HG02678 (cell line): ENCODE measurements around the gene KRTAP10-2.
"Not testable (repeated sequence)": the region's sequence is repeated elsewhere in the genome, so short reads cannot be mapped to it uniquely, and the experiment has no call there.

Source experiments
- ATAC-seq: cut with Tn5 transposase; IDR thresholded peaks from one replicate; pipeline ENCODE4 v1.9.1; 2021; ENCODE audit warnings: mild to moderate bottlenecking, moderate library complexity; ENCODE audit not compliant: unreplicated experiment

The KRTAP10-2 gene

GRCh38 chr21:44583089-44583799 lies 31.9 kb upstream of the KRTAP10-2 start:
- ATAC-seq, result no peak

- no peak for ATAC-seq
These were observed 30.8 kb upstream of the KRTAP10-2 start for GRCh38 chr21:44582055-44582454.

GRCh38 chr21:44581158-44581557 lies 29.9 kb upstream of the KRTAP10-2 start:
- ATAC-seq, result no peak

GRCh38 chr21:44580231-44580821 lies 29.0 kb upstream of the KRTAP10-2 start, which contains the start of gene KRTAP10-5:
Gene KRTAP10-5, minus strand, starts transcription at chr21:44580604. Its CDS starts 26 bp downstream, at chr21:44580578.
- ATAC-seq, result not testable (repeated sequence)

GRCh38 chr21:44579833-44580144 lies 28.5 kb upstream of the KRTAP10-2 start:
- ATAC-seq, result no peak

- no peak for ATAC-seq
These were observed 27.9 kb upstream of the KRTAP10-2 start for GRCh38 chr21:44579056-44579832.

GRCh38 chr21:44578371-44579055 lies 27.2 kb upstream of the KRTAP10-2 start:
- no peak for ATAC-seq

- ATAC-seq, result no peak
These were observed 24.7 kb upstream of the KRTAP10-2 start for GRCh38 chr21:44576025-44576420.

GRCh38 chr21:44575307-44576024 lies 24.2 kb upstream of the KRTAP10-2 start:
- ATAC-seq, result no peak

GRCh38 chr21:44574457-44575306 lies 23.4 kb upstream of the KRTAP10-2 start:
- no peak for ATAC-seq

- ATAC-seq, result not testable (repeated sequence)
These were observed 22.5 kb upstream of the KRTAP10-2 start, which contains the start of gene KRTAP10-4 for GRCh38 chr21:44573630-44574456. Gene KRTAP10-4, plus strand, starts transcription at chr21:44573729. Its CDS starts 30 bp downstream, at chr21:44573759.

- ATAC-seq, result no peak
These were observed 21.8 kb upstream of the KRTAP10-2 start for GRCh38 chr21:44572959-44573583.

GRCh38 chr21:44571844-44572782 lies 20.8 kb upstream of the KRTAP10-2 start:
- no peak for ATAC-seq

- no peak for ATAC-seq
These were observed 20.0 kb upstream of the KRTAP10-2 start for GRCh38 chr21:44571296-44571695.

- no peak for ATAC-seq
These were observed 18.7 kb upstream of the KRTAP10-2 start for GRCh38 chr21:44569861-44570517.

- no peak for ATAC-seq
These were observed 17.6 kb upstream of the KRTAP10-2 start for GRCh38 chr21:44568667-44569556.
